Endothelial cell of umbilical vein (primary cell): ENCODE results near the gene PPME1. TPM values are rescaled to one million over a fixed set of nuclear protein-coding genes. Genes with fewer than 3 reads are reported as not detected.

Source experiments
- BruUV-seq: library from RNA; stranded (reverse); fragments of 400-500 nt; replicated peaks from 2 replicates; lab custom pipeline; 2021; lab: Mats Ljungman, UMichigan
- CTCF ChIA-PET: fragments of 300-600, 350-600 bp; sonication (Branson Sonifier 250); formaldehyde crosslinking; loops from one replicate; lab custom pipeline; 2021; ENCODE audit warnings: antibody characterized with exemption, inconsistent platforms; lab: Charles Lee
- POLR2A ChIA-PET: fragments of 300-600, 350-600 bp; sonication (Branson Sonifier 250); formaldehyde crosslinking; loops from one replicate; lab custom pipeline; 2021; ENCODE audit warnings: antibody characterized with exemption, inconsistent platforms; lab: Charles Lee
- DNase-seq: peaks from one replicate; pipeline ENCODE4 v3.0.0-alpha.2; 2011; ENCODE audit warnings: low read depth, low spot score
- FAIRE-seq: peaks from 2 replicates; lab custom pipeline; 2011; peaks lifted over from hg19 to GRCh38; lab: Jason Lieb, UNC
- H2AFZ ChIP-seq: 2 replicates; pipeline ENCODE4 v1.6.0; 2012; ENCODE audit warnings: low read depth, low read length, control low read depth, inconsistent platforms
- H3K27ac ChIP-seq: 2 replicates; pipeline ENCODE4 v1.5.1; 2011; ENCODE audit warnings: low read depth, mild to moderate bottlenecking, control low read depth, low read length, moderate library complexity; ENCODE audit not compliant: insufficient read depth
- H3K27me3 ChIP-seq, 2 experiments: 2 replicates each; pipeline versions ENCODE4 v1.6.0 to v1.6.1; 2011; ENCODE audit warnings: low read length in 2 of 2, mixed read lengths in 1 of 2; ENCODE audit not compliant: control insufficient read depth in 2 of 2, insufficient read depth in 2 of 2
- H3K36me3 ChIP-seq, 2 experiments: 2 replicates in 1 of 2; 3 replicates in 1 of 2; pipeline ENCODE4 v1.5.1; 2011; ENCODE audit warnings: low read length in 2 of 2, mild to moderate bottlenecking in 1 of 2, moderate library complexity in 1 of 2; ENCODE audit not compliant: control insufficient read depth in 2 of 2, insufficient read depth in 2 of 2; ENCODE audit errors: extremely low read depth in 1 of 2
- H3K4me1 ChIP-seq: 3 replicates; pipeline ENCODE4 v1.5.1; 2011; ENCODE audit warnings: mild to moderate bottlenecking, low read length; ENCODE audit not compliant: control insufficient read depth, insufficient read depth; ENCODE audit errors: extremely low read depth
- H3K4me2 ChIP-seq: 2 replicates; pipeline ENCODE4 v1.6.1; 2011; ENCODE audit warnings: low read length, control low read depth, mixed read lengths; ENCODE audit not compliant: insufficient read depth
- H3K4me3 ChIP-seq, 3 experiments: fragments of 200-600 bp in 1 of 3; sonication (generic), shearing (Covaris generic) in 1 of 3; replicated peaks in 1 of 3; 2 replicates each; pipeline ENCODE4 v1.5.1; 2011 to 2016; ENCODE audit warnings: control low read depth in 3 of 3, low read length in 3 of 3, mild to moderate bottlenecking in 2 of 3, inconsistent platforms in 1 of 3, low read depth in 1 of 3, moderate library complexity in 1 of 3; ENCODE audit not compliant: insufficient read depth in 1 of 3
- H3K79me2 ChIP-seq: 2 replicates; pipeline ENCODE4 v1.6.0; 2012; ENCODE audit warnings: low read length, inconsistent platforms; ENCODE audit not compliant: control insufficient read depth, insufficient read depth
- H3K9ac ChIP-seq: replicated peaks from 2 replicates; pipeline ENCODE3; 2011; ENCODE audit warnings: low read length, control low read depth; ENCODE audit not compliant: insufficient read depth; ENCODE audit errors: extremely low read depth
- H3K9me1 ChIP-seq: replicated peaks from 3 replicates; pipeline ENCODE4 v1.6.0; 2011; ENCODE audit warnings: mild to moderate bottlenecking, low read length; ENCODE audit not compliant: control insufficient read depth, insufficient read depth; ENCODE audit errors: extremely low read depth
- H3K9me3 ChIP-seq: replicated peaks from 2 replicates; pipeline ENCODE4 v1.5.1; 2012; ENCODE audit warnings: low read length, inconsistent platforms; ENCODE audit not compliant: control insufficient read depth, insufficient read depth
- H4K20me1 ChIP-seq: replicated peaks from 2 replicates; pipeline ENCODE3; 2011; ENCODE audit warnings: mild to moderate bottlenecking, low read length; ENCODE audit not compliant: control insufficient read depth, insufficient read depth; ENCODE audit errors: extremely low read depth
- CTCF ChIP-seq, 2 donors: IDR thresholded peaks; 1 replicate in 1 of 2; 2 replicates in 1 of 2; pipeline ENCODE4 v1.5.1; 2011; ENCODE audit warnings: low read length in 2 of 2, mild to moderate bottlenecking in 2 of 2, moderate library complexity in 2 of 2, control low read depth in 1 of 2, inconsistent platforms in 1 of 2, low read depth in 1 of 2; ENCODE audit not compliant: insufficient read depth in 1 of 2; ENCODE audit errors: extremely low read depth in 1 of 2
- EZH2 ChIP-seq: IDR thresholded peaks from 2 replicates; pipeline ENCODE4 v1.6.1; 2012; ENCODE audit warnings: borderline replicate concordance, low read depth, mild to moderate bottlenecking, moderate library complexity, low read length, inconsistent platforms; ENCODE audit not compliant: severe bottlenecking
- FOS ChIP-seq: IDR thresholded peaks from 2 replicates; pipeline ENCODE4 v1.6.1; 2011; ENCODE audit warnings: mild to moderate bottlenecking, low read length, moderate library complexity, borderline replicate concordance; ENCODE audit not compliant: insufficient read depth
- GATA2 ChIP-seq: IDR thresholded peaks from 2 replicates; pipeline ENCODE4 v1.7.0; 2011; ENCODE audit warnings: low read depth, mild to moderate bottlenecking, moderate library complexity, mixed read lengths, low read length; ENCODE audit not compliant: insufficient read length, insufficient read depth
- JUN ChIP-seq: IDR thresholded peaks from 2 replicates; pipeline ENCODE4 v1.6.1; 2011; ENCODE audit warnings: borderline replicate concordance, low read depth; ENCODE audit not compliant: insufficient read length, insufficient read depth
- MAX ChIP-seq: IDR thresholded peaks from 2 replicates; pipeline ENCODE4 v1.6.1; 2011; ENCODE audit not compliant: insufficient read depth, insufficient read length
- MYC ChIP-seq: IDR thresholded peaks from one replicate; pipeline ENCODE4 v1.6.1; 2011; ENCODE audit warnings: mild to moderate bottlenecking, low read depth, low read length
- POLR2A ChIP-seq: IDR thresholded peaks from 2 replicates; pipeline ENCODE4 v1.6.1; 2012; ENCODE audit warnings: low read depth, mild to moderate bottlenecking, control low read depth, low read length
- POLR2AphosphoS5 ChIP-seq: IDR thresholded peaks from 2 replicates; pipeline ENCODE4 v1.6.1; 2012; ENCODE audit warnings: low read depth, mild to moderate bottlenecking, control low read depth, low read length, moderate library complexity; ENCODE audit not compliant: insufficient read depth
- dilution Hi-C: fragments of 300-500 bp; cut with MboI; formaldehyde crosslinking; loops from one replicate; pipeline ENCODE4 v1.15.0; 2019; ENCODE audit warnings: low sequenced_read_pairs; ENCODE audit not compliant: extremely low pct_ligation_motif_present
- intact Hi-C: fragments of 100-400 bp; cut with micrococcal nuclease; formaldehyde crosslinking; loops from one replicate; pipeline ENCODE4 v1.10.0; 2022
- polyA plus RNA-seq, 4 experiments: library from polyadenylated mRNA; depleted of rRNA in 3 of 4; stranded (reverse) in 3 of 4; unstranded in 1 of 4; fragments of >200 nt; gene quantifications; 2 replicates each; pipeline versions ENCODE4 v1.2.1 to v1.2.3, GENCODE V29; 2011 to 2012; ENCODE audit warnings: missing spikeins in 1 of 4
- total RNA-seq: library from RNA; stranded (reverse); gene quantifications from 2 replicates; pipeline ENCODE4 v1.2.3, GENCODE V29; 2021

The PPME1 gene
- total and polyA plus RNA-seq, 2 donors (not counting 3 experiments of a cell fraction or from before 2014, with no cell fraction given): 37.2 to 49.9 TPM

- H3K27ac ChIP-seq: peak overlapping the region; percentile 75
- no peaks in the 10 kb centered on the region for H3K27me3 ChIP-seq
- H3K4me1 ChIP-seq: peaks cover 15% of the 10 kb centered on the region
- DNase-seq (peak; percentile 90), FAIRE-seq (peak; percentile 88)
- dilution Hi-C loops (no loop called here), intact Hi-C loops (loop anchor here (2.0 kb wide), 1 partner anchor 31 kb away; no protein-coding TSS in a partner anchor)
- BruUV-seq: no TSS peak
- CTCF ChIA-PET: interaction anchor here (1.2 to 2.0 kb wide), 4 partner anchors 33 to 161 kb away, joined by 3 to 7 read pairs (median 5); no protein-coding TSS in a partner anchor
- no peak overlapping the region for H3K4me3 ChIP-seq
- POLR2A ChIA-PET: no interaction called here
- H2AFZ ChIP-seq: no peak overlapping the region
- H3K9ac ChIP-seq: peak overlapping the region; percentile 69
- no peaks in the 10 kb centered on the region for H4K20me1 ChIP-seq
- H3K9me1 ChIP-seq: no peaks in the 10 kb centered on the region
- peaks cover 0 to 9% of the 10 kb centered on the region in 2 experiments for H3K36me3 ChIP-seq
- peak overlapping the region; percentile 36 for H3K4me2 ChIP-seq
- TF ChIP-seq FOS (peak; percentile 97), MYC (no peak), JUN (peak; percentile 68), POLR2A (no peak), CTCF (IDR thresholded peaks at IDR 0.05; ENCODE audit: extremely low read depth in 1 of 2, insufficient read depth in 1 of 2, low read depth in 1 of 2, low read length in 2 of 2) (no peak), MAX (no peak), POLR2AphosphoS5 (peak; percentile 63), EZH2 (no peak), GATA2 (peak; percentile 86)
- no peaks in the 10 kb centered on the region for H3K79me2 ChIP-seq
- H3K9me3 ChIP-seq: no peaks in the 10 kb centered on the region
Measured at GRCh38 chr11:74288161-74288560, 117.1 kb downstream of the PPME1 start.
